HG03108 (cell line): ENCODE measurements around the gene RNF8.
A peak's percentile ranks its signal among the peaks of the same experiment; 100 is the strongest.
"Not testable (repeated sequence)": the region's sequence is repeated elsewhere in the genome, so short reads cannot be mapped to it uniquely, and the experiment has no call there.

ENCODE experiments used
- ATAC-seq: cut with Tn5 transposase; IDR thresholded peaks from one replicate; pipeline ENCODE4 v1.9.1; 2021; ENCODE audit warnings: moderate library complexity; ENCODE audit not compliant: unreplicated experiment

The RNF8 gene

GRCh38 chr6:37353761-37354525 lies at the start of gene RNF8:
RNF8 (plus strand) TSS chr6:37353983; CDS start chr6:37354165, 182 bp downstream.
- ATAC-seq, result peak; percentile 86

GRCh38 chr6:37304766-37305165 lies 49.0 kb upstream of the RNF8 start:
- no peak for ATAC-seq

GRCh38 chr6:37305841-37306425 lies 47.9 kb upstream of the RNF8 start:
- ATAC-seq, result no peak

- no peak for ATAC-seq
Observed at GRCh38 chr6:37306624-37307222, 47.1 kb upstream of the RNF8 start.

- not testable (repeated sequence) for ATAC-seq
Observed at GRCh38 chr6:37307484-37307883, 46.3 kb upstream of the RNF8 start.

- ATAC-seq, result no peak
Observed at GRCh38 chr6:37308069-37308815, 45.5 kb upstream of the RNF8 start.

GRCh38 chr6:37309046-37309445 lies 44.7 kb upstream of the RNF8 start:
- no peak for ATAC-seq

GRCh38 chr6:37309692-37310091 lies 44.1 kb upstream of the RNF8 start:
- no peak for ATAC-seq

GRCh38 chr6:37310966-37311365 lies 42.8 kb upstream of the RNF8 start:
- no peak for ATAC-seq

- no peak for ATAC-seq
Observed at GRCh38 chr6:37311741-37312473, 41.9 kb upstream of the RNF8 start.

- no peak for ATAC-seq
Observed at GRCh38 chr6:37313723-37314486, 39.9 kb upstream of the RNF8 start.

- no peak for ATAC-seq
Observed at GRCh38 chr6:37314487-37315156, 39.2 kb upstream of the RNF8 start.

GRCh38 chr6:37315157-37315515 lies 38.6 kb upstream of the RNF8 start:
- no peak for ATAC-seq

- ATAC-seq, result no peak
Observed at GRCh38 chr6:37316071-37316470, 37.7 kb upstream of the RNF8 start.

- no peak for ATAC-seq
Observed at GRCh38 chr6:37317312-37318038, 36.3 kb upstream of the RNF8 start.

- no peak for ATAC-seq
Observed at GRCh38 chr6:37319156-37319555, 34.6 kb upstream of the RNF8 start.

GRCh38 chr6:37319856-37320480 lies 33.8 kb upstream of the RNF8 start:
- no peak for ATAC-seq

GRCh38 chr6:37320646-37321045 lies 33.1 kb upstream of the RNF8 start:
- no peak for ATAC-seq

GRCh38 chr6:37321101-37321500 lies 32.7 kb upstream of the RNF8 start:
- no peak for ATAC-seq
